Thymus (tissue), 11 donors: ENCODE measurements around the gene SLC66A2. TPM values are rescaled to one million over a fixed set of nuclear protein-coding genes. Genes with fewer than 3 reads are reported as not detected.

Source experiments
- DNase-seq, 9 donors: peaks; one replicate each; pipeline ENCODE4 v3.0.0-alpha.2; 2013; ENCODE audit warnings: low spot score in 9 of 9, low read depth in 6 of 9, missing footprints in 1 of 9
- H3K27ac ChIP-seq, 2 donors: one replicate each; pipeline ENCODE4 v1.5.1; 2013; ENCODE audit warnings: control low read depth in 1 of 2, low read depth in 1 of 2, low read length in 1 of 2, mild to moderate bottlenecking in 1 of 2, moderate library complexity in 1 of 2
- H3K27me3 ChIP-seq, 2 donors: one replicate each; pipeline ENCODE4 v1.5.1; 2013; ENCODE audit warnings: low read length in 1 of 2; ENCODE audit not compliant: control insufficient read depth in 2 of 2, insufficient read depth in 1 of 2
- H3K36me3 ChIP-seq, 2 donors: one replicate each; pipeline ENCODE4 v1.5.1; 2013; ENCODE audit warnings: low read length in 1 of 2, mild to moderate bottlenecking in 1 of 2, moderate library complexity in 1 of 2; ENCODE audit not compliant: control insufficient read depth in 2 of 2, insufficient read depth in 2 of 2
- H3K4me1 ChIP-seq, 2 donors: one replicate each; pipeline ENCODE4 v1.5.1; 2013; ENCODE audit warnings: low read length in 2 of 2; ENCODE audit not compliant: control insufficient read depth in 2 of 2, insufficient read depth in 2 of 2
- H3K4me3 ChIP-seq, 2 donors: one replicate each; pipeline ENCODE4 v1.5.1; 2013; ENCODE audit warnings: low read length in 2 of 2, control low read depth in 1 of 2, mild to moderate bottlenecking in 1 of 2
- H3K9me3 ChIP-seq, 2 donors: one replicate each; pipeline ENCODE4 v1.5.1; 2013; ENCODE audit warnings: low read length in 1 of 2, mild to moderate bottlenecking in 1 of 2; ENCODE audit not compliant: control insufficient read depth in 2 of 2, insufficient read depth in 1 of 2
- WGBS: extraction: QIAGEN DNeasy Blood & Tissue Kit; methylation state at CpG from one replicate; pipeline ENCODE4 v1.1.7; 2013; 5-methylcytosine and 5-hydroxymethylcytosine counted together
- polyA plus RNA-seq: library from polyadenylated mRNA; stranded (reverse); fragments of 200-250 nt; gene quantifications from one replicate; pipeline ENCODE4 v1.2.3, GENCODE V29; 2013
- total RNA-seq: library from RNA; stranded (reverse); fragments of 120-200 nt; gene quantifications from one replicate; pipeline ENCODE4 v1.2.4, GENCODE V29; 2013
- donor health status: healthy.

Gene SLC66A2
- total and polyA plus RNA-seq, 2 donors = 19.9 to 91.3 TPM

DNA sequence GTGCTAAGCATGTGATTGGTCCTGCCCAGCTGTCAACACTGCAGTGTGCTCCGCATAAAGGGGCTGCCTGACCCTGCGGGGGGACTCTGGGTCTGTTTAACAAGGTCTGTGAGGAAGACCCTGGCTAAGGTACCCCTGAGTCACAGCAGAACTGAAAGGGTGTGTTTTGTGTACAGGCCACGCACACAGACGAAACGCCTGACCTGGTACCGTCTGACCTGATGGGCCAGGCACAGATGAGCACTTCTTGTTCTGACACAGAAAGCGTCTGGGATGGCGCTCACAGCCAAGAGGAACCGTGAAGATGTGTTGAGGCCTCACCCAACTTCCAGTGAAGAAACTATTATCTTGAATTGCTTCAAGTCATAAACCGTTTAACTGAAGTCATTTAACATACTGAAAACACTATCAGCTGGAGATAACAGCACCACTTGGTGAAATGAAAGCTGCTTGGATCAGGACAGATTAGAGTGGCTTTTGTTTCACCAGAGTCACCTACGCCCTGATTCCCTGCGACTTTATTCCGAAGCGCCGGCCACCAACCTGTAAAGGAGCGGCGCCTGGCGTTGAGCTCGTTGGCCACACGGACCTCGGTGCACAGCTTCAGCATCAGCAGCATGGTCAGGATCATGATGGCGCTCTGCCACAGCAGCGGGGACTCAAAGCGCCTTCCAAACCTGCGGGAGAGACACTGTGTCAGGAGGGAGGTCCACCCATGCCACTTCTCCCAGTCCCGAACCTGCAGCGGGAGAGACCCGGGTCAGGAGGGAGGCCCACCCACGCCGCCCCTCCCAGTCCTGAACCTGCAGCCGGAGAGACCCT is 8.5 kb downstream of the SLC66A2 start:
- H3K9me3 ChIP-seq = peaks cover 0 to under 1% of the 10 kb centered on the region in 2 donors
- no peak for DNase-seq
- no peaks in the 10 kb centered on the region for H3K27me3 ChIP-seq
- H3K36me3 ChIP-seq = peaks cover 30 to 43% of the 10 kb centered on the region in 2 donors
- no peak overlapping the region for H3K4me3 ChIP-seq
- H3K4me1 ChIP-seq = peaks cover 12 to 24% of the 10 kb centered on the region in 2 donors
- peak overlapping the region in 1 of 2 donors; percentile 9 for H3K27ac ChIP-seq
- WGBS = 94% methylated on average over 31 of the region's 31 CpGs

DNA sequence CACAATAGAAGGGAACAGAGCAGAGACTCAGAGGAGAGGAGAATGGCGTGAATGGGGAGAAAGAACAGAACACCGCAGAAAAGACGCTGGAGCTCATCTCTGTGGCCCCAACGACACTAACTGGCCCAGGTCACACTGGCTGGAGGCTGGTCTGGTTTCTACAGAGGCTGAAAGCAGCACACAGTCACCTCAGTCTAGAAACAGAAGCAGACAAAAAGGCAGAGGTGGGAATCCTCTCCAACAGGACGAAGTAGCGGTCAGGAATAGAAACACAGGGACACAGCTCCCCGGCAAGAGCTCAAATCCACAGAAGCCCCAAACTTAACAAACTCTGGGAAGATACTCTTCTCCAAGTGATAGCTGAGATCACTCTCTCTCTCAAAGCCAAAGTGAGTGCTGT is 9.2 kb downstream of the SLC66A2 start:
- H3K27me3 ChIP-seq = no peaks in the 10 kb centered on the region
- 97% methylated on average over 7 of the region's 7 CpGs for whole genome bisulfite sequencing
- peaks cover 30 to 41% of the 10 kb centered on the region in 2 donors for H3K36me3 ChIP-seq
- H3K27ac ChIP-seq = no peak overlapping the region
- H3K4me3 ChIP-seq = no peak overlapping the region
- H3K4me1 ChIP-seq = peaks cover 12 to 24% of the 10 kb centered on the region in 2 donors
- peaks cover 0 to 8% of the 10 kb centered on the region in 2 donors for H3K9me3 ChIP-seq
- DNase-seq = no peak

GRCh38 chr18:79941473-79942119 is 9.9 kb downstream of the SLC66A2 start:
- 93% methylated on average over 16 of the region's 16 CpGs for WGBS
- no peak overlapping the region for H3K27ac ChIP-seq
- no peaks in the 10 kb centered on the region for H3K27me3 ChIP-seq
- no peak overlapping the region for H3K4me3 ChIP-seq
- H3K4me1 ChIP-seq = peaks cover 12 to 24% of the 10 kb centered on the region in 2 donors
- peaks cover 4 to 10% of the 10 kb centered on the region in 2 donors for H3K9me3 ChIP-seq
- H3K36me3 ChIP-seq = peaks cover 33 to 44% of the 10 kb centered on the region in 2 donors
- no peak for DNase-seq

DNA sequence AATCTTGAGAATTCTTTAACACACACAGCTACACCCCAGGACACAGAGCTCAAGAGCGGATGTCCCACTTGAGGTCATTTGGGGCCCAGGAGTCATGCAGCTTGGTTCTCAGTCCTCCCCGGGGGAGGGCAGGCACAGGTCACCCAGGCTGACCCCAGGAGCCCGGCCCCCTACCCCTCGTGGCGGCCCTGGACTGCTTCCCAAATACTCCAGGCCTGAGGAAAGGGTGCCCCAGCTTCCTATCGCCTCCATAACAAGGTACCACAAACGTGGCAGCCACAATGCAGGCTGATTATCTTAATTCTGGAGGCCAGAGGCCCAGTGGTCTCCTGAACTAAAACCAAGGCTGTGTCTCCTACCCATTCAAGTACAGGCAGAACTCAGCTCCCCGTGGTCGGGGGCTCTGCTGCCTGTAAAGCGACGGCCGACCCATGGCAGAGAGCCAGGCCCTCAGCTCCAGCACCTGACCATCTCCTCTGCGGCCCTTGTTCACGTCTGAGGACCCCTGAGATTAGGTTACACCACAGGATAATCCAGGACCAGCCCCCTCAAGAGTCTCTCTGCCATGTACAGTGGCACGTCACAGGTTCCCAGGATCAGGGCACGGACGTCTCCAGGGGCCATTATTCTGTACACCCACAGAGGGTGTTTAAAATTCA is 10.5 kb downstream of the SLC66A2 start:
- Histone ChIP-seq H3K36me3 (peaks cover 33 to 48% of the 10 kb centered on the region in 2 donors), H3K9me3 (peaks cover 4 to 16% of the 10 kb centered on the region in 2 donors), H3K4me3 (no peak overlapping the region), H3K27me3 (no peaks in the 10 kb centered on the region), H3K4me1 (peaks cover 12 to 24% of the 10 kb centered on the region in 2 donors), H3K27ac (no peak overlapping the region)
- 94% methylated on average over 17 of the region's 17 CpGs for WGBS
- DNase-seq = no peak

GRCh38 chr18:79940126-79940813 is 11.2 kb downstream of the SLC66A2 start:
- Histone ChIP-seq H3K4me3 (no peak overlapping the region), H3K27ac (no peak overlapping the region), H3K9me3 (peaks cover 4 to 23% of the 10 kb centered on the region in 2 donors), H3K36me3 (peaks cover 34 to 55% of the 10 kb centered on the region in 2 donors), H3K4me1 (peaks cover 12 to 21% of the 10 kb centered on the region in 2 donors), H3K27me3 (no peaks in the 10 kb centered on the region)
- DNase-seq = no peak
- 98% methylated on average over 18 of the region's 18 CpGs for WGBS

DNA sequence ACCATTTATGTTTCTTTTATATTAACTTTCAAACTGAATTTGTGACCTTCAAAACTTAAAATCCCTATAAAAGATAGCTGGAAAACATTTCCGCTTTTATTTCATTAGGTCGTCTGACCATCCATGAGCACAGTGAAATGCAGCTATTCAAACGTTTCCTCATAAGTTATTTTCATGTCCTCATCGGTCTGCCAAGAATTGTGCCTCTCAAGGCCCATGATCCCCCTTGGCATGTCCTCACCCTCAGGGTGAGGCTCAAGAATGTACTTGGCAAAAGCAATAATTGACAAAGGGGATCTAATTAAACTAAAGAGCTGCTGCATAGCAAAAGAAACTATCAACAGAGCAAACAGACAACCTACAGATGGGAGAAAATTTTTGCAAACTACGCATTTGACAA is 12.4 kb downstream of the SLC66A2 start:
- peaks cover 4 to 25% of the 10 kb centered on the region in 2 donors for H3K9me3 ChIP-seq
- WGBS = 95% methylated on average over 5 of the region's 5 CpGs
- no peaks in the 10 kb centered on the region for H3K27me3 ChIP-seq
- H3K4me1 ChIP-seq = peaks cover 5 to 14% of the 10 kb centered on the region in 2 donors
- no peak for DNase-seq
- H3K36me3 ChIP-seq = peaks cover 36 to 61% of the 10 kb centered on the region in 2 donors
- no peak overlapping the region for H3K4me3 ChIP-seq
- no peak overlapping the region for H3K27ac ChIP-seq

GRCh38 chr18:79938196-79938595 is 13.3 kb downstream of the SLC66A2 start:
- no peak overlapping the region for H3K4me3 ChIP-seq
- WGBS = 98% methylated on average over 9 of the region's 9 CpGs
- H3K4me1 ChIP-seq = peaks cover 0 to 8% of the 10 kb centered on the region in 2 donors
- no peak overlapping the region for H3K27ac ChIP-seq
- H3K36me3 ChIP-seq = peaks cover 36 to 61% of the 10 kb centered on the region in 2 donors
- peaks cover 7 to 29% of the 10 kb centered on the region in 2 donors for H3K9me3 ChIP-seq
- DNase-seq = no peak
- no peaks in the 10 kb centered on the region for H3K27me3 ChIP-seq

DNA sequence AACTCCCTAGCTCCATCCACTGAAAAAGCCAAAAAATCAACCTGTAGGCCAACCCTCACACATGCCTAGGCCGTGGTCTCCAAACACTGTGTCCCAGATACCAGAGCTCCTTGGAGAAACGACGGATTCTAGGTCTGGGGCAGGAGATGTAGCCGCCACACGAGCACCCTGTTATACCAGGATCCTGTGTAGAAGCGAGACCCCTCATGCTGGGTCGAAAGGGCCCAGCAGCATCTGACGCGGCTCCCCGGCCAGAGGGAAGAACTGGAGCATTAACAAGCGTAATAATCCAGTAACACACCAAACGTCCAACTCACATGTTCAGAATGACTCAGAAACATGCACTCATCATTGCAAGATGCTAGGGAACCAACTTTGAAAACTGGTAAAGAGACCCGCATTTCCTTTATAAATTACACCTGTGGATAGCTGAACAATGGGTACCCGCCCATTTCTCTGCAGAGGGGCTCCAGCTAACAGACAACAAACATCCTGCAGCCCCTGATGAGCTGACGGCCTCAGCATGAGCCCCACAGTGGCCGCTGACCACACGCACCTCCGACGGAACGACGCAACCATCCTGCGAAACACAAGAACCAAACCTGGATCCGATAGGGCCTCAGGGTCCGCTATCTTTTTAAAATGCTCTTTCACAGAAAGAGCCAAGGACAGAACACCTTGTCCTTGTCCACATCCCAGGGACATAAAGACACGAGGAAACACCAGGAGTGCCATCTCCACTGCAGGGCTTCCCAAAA is 14.2 kb downstream of the SLC66A2 start:
- Histone ChIP-seq H3K27ac (no peak overlapping the region), H3K4me1 (peaks cover 0 to 8% of the 10 kb centered on the region in 2 donors), H3K27me3 (no peaks in the 10 kb centered on the region), H3K36me3 (peaks cover 28 to 52% of the 10 kb centered on the region in 2 donors), H3K9me3 (peaks cover 7 to 29% of the 10 kb centered on the region in 2 donors), H3K4me3 (no peak overlapping the region)
- DNase-seq = no peak
- 98% methylated on average over 25 of the region's 25 CpGs for WGBS
